HEK293T (cell line): Measurements from ENCODE around the gene CDK3.

Experiments
- CTCF ChIA-PET: fragments of 350-600 bp; formaldehyde crosslinking; extraction: SDS; loops from one replicate; lab custom pipeline; 2021; ENCODE audit warnings: antibody characterized with exemption, inconsistent platforms; lab: Yijun Ruan, JAX
- POLR2A ChIA-PET: fragments of 350-600 bp; formaldehyde crosslinking; extraction: SDS; loops from one replicate; lab custom pipeline; 2020; ENCODE audit warnings: antibody characterized with exemption, inconsistent platforms; lab: Yijun Ruan, JAX
- DNase-seq: peaks from one replicate; pipeline ENCODE4 v3.0.0; 2012; ENCODE audit warnings: mixed read lengths; ENCODE audit errors: extremely low spot score
- ARNT ChIP-seq: fragments of 450-650 bp; IDR thresholded peaks from 2 replicates; pipeline ENCODE4 v1.6.1; 2017; ENCODE audit warnings: mild to moderate bottlenecking
- BHLHE40 ChIP-seq: fragments of 450-650 bp; IDR thresholded peaks from 2 replicates; pipeline ENCODE4 v1.6.1; 2016; ENCODE audit warnings: mild to moderate bottlenecking, moderate library complexity, borderline replicate concordance
- CTBP1 ChIP-seq: fragments of 450-650 bp; IDR thresholded peaks from 2 replicates; pipeline ENCODE4 v1.6.1; 2016; ENCODE audit warnings: borderline replicate concordance
- ELF4 ChIP-seq: fragments of 450-650 bp; IDR thresholded peaks from 2 replicates; pipeline ENCODE4 v1.6.1; 2017; ENCODE audit warnings: antibody characterized with exemption
- FOXA1 ChIP-seq: fragments of 450-650 bp; IDR thresholded peaks from 2 replicates; pipeline ENCODE4 v1.6.1; 2016; ENCODE audit warnings: mild to moderate bottlenecking
- FOXK2 ChIP-seq: fragments of 450-650 bp; IDR thresholded peaks from 2 replicates; pipeline ENCODE4 v1.6.1; 2016; ENCODE audit warnings: mild to moderate bottlenecking
- FOXM1 ChIP-seq: fragments of 450-650 bp; IDR thresholded peaks from 2 replicates; pipeline ENCODE4 v1.6.1; 2017; ENCODE audit warnings: mild to moderate bottlenecking, borderline replicate concordance
- HDGF ChIP-seq: fragments of 450-650 bp; IDR thresholded peaks from 2 replicates; pipeline ENCODE4 v1.6.1; 2017; ENCODE audit warnings: antibody characterized with exemption, borderline replicate concordance
- L3MBTL2 ChIP-seq: fragments of 450-650 bp; conservative IDR thresholded peaks from 2 replicates; pipeline ENCODE4 v1.6.1; 2016; ENCODE audit warnings: mild to moderate bottlenecking
- LEF1 ChIP-seq: fragments of 450-650 bp; IDR thresholded peaks from 2 replicates; pipeline ENCODE4 v1.6.1; 2017; ENCODE audit warnings: mild to moderate bottlenecking, borderline replicate concordance
- NFRKB ChIP-seq: fragments of 450-650 bp; IDR thresholded peaks from 2 replicates; pipeline ENCODE4 v1.6.1; 2016; ENCODE audit warnings: mild to moderate bottlenecking, moderate library complexity
- PKNOX1 ChIP-seq: fragments of 450-650 bp; IDR thresholded peaks from 2 replicates; pipeline ENCODE4 v1.6.1; 2016
- SP1 ChIP-seq: fragments of 450-650 bp; IDR thresholded peaks from 2 replicates; pipeline ENCODE4 v1.6.1; 2017
- SUZ12 ChIP-seq: fragments of 450-650 bp; IDR thresholded peaks from 2 replicates; pipeline ENCODE4 v1.6.1; 2016; ENCODE audit warnings: mild to moderate bottlenecking
- TARDBP ChIP-seq: fragments of 450-650 bp; IDR thresholded peaks from 2 replicates; pipeline ENCODE4 v1.6.1; 2016
- ZNF384 ChIP-seq: fragments of 450-650 bp; IDR thresholded peaks from 2 replicates; pipeline ENCODE4 v1.6.1; 2016

Gene CDK3

GRCh38 chr17:76000755-76001521 lies at the start of gene CDK3:
CDK3 (plus strand) TSS chr17:76000855; CDS start chr17:76001426, 571 bp downstream.
- POLR2A ChIA-PET, result interaction anchor here (0.5 to 1.4 kb wide), 5 partner anchors 17 to 146 kb away, joined by 3 to 7 read pairs (median 4); partner anchors contain the start of genes ACOX1, MRPL38, TEN1 and WBP2
- TF ChIP-seq FOXA1 (no peak), ZNF384 (no peak), PKNOX1 (no peak), ARNT (no peak), HDGF (no peak), SP1 (no peak)

GRCh38 chr17:75950855-75951554 lies 49.6 kb upstream of the CDK3 start:
- POLR2A ChIA-PET, result interaction anchor here (1.2 kb wide), 1 partner anchor 10 kb away, joined by 6 read pairs; the partner anchor contains the start of gene FBF1

More at GRCh38 chr17:76000755-76001521, at the start of gene CDK3:
- CTCF ChIA-PET, result interaction anchor here (0.6 to 3.5 kb wide), 6 partner anchors 9 to 517 kb away, joined by 3 to 22 read pairs (median 5); partner anchors contain the start of gene MRPL38
- no peak for DNase-seq

GRCh38 chr17:75959051-75959838 lies 41.4 kb upstream of the CDK3 start:
- ChIA-PET CTCF (no interaction called here), POLR2A (interaction anchor here (1.3 kb wide), 2 partner anchors 14 to 18 kb away, joined by 3 to 4 read pairs; partner anchors contain the start of gene FBF1)
- no peak for TF ChIP-seq SUZ12
- TF ChIP-seq CTBP1, result no peak
- no peak for TF ChIP-seq FOXA1
- no peak for TF ChIP-seq PKNOX1
- no peak for TF ChIP-seq L3MBTL2
- TF ChIP-seq FOXM1, result no peak
- TF ChIP-seq ZNF384, result no peak
- no peak for TF ChIP-seq TARDBP
- TF ChIP-seq HDGF, result no peak
- TF ChIP-seq ARNT, result no peak
- TF ChIP-seq FOXK2, result no peak
- TF ChIP-seq ELF4, result no peak
- TF ChIP-seq LEF1, result no peak
- no peak for TF ChIP-seq BHLHE40
- DNase-seq, result no peak

More at GRCh38 chr17:75950855-75951554, 49.6 kb upstream of the CDK3 start:
- CTCF ChIA-PET, result no interaction called here
- TF ChIP-seq FOXK2 (no peak), NFRKB (no peak), FOXM1 (no peak), CTBP1 (no peak), SP1 (no peak), PKNOX1 (no peak), ELF4 (no peak), L3MBTL2 (no peak)
- DNase-seq, result no peak

- TF ChIP-seq ARNT, result no peak
- no peak for TF ChIP-seq TARDBP
- TF ChIP-seq L3MBTL2, result no peak
- no peak for TF ChIP-seq FOXK2
- no peak for TF ChIP-seq FOXM1
- no peak for TF ChIP-seq ZNF384
- no peak for TF ChIP-seq SP1
- no peak for TF ChIP-seq FOXA1
- TF ChIP-seq LEF1, result no peak
- TF ChIP-seq SUZ12, result no peak
- TF ChIP-seq PKNOX1, result no peak
- no peak for TF ChIP-seq ELF4
- no peak for TF ChIP-seq CTBP1
- TF ChIP-seq BHLHE40, result no peak
- no peak for TF ChIP-seq NFRKB
- no peak for TF ChIP-seq HDGF
- ChIA-PET CTCF (no interaction called here), POLR2A (interaction anchor here (1.3 kb wide), 2 partner anchors 13 to 19 kb away, joined by 3 to 4 read pairs; partner anchors contain the start of gene FBF1)
- no peak for DNase-seq
Measured at GRCh38 chr17:75959839-75960511, 40.7 kb upstream of the CDK3 start.
